SK-N-SH (cell line): Measurements from ENCODE around the gene BCAS4. TPM values are rescaled to one million over a fixed set of nuclear protein-coding genes. Genes with fewer than 3 reads are reported as not detected.
"Not testable (repeated sequence)": the region's sequence is repeated elsewhere in the genome, so short reads cannot be mapped to it uniquely, and the experiment has no call there.

Experiments
- CTCF ChIA-PET: fragments of 300-600, 350-600 bp; formaldehyde crosslinking; extraction: SDS; loops from one replicate; lab custom pipeline; 2021; lab: Yijun Ruan, JAX
- POLR2A ChIA-PET: fragments of 350-600 bp; sonication (Branson Sonifier 250); formaldehyde crosslinking; extraction: SDS; loops from one replicate; lab custom pipeline; 2020; ENCODE audit warnings: antibody characterized with exemption, inconsistent platforms; lab: Yijun Ruan, JAX
- DNase-seq: peaks from one replicate; pipeline ENCODE4 v3.0.0; 2012
- H2AFZ ChIP-seq: fragments of 200-600 bp; sonication (generic); 2 replicates; pipeline ENCODE4 v1.8.1; 2016; ENCODE audit warnings: antibody characterized with exemption, mild to moderate bottlenecking, low read depth
- H3F3A ChIP-seq: fragments of 200-600 bp; sonication (generic); replicated peaks from 2 replicates; pipeline ENCODE3; 2016; ENCODE audit warnings: antibody characterized with exemption, mild to moderate bottlenecking; ENCODE audit not compliant: insufficient read depth
- H3K27ac ChIP-seq, 2 experiments: fragments of 200-500 bp in 1 of 2; fragments of 200-600 bp in 1 of 2; sonication (Bioruptor generic) in 1 of 2; sonication (generic), shearing (Covaris generic) in 1 of 2; 2 replicates each; pipeline versions ENCODE4 v1.5.1 to v1.6.1; 2014 to 2016; ENCODE audit warnings: low read depth in 2 of 2, inconsistent platforms in 1 of 2, low read length in 1 of 2, mild to moderate bottlenecking in 1 of 2, mixed read lengths in 1 of 2
- H3K27me3 ChIP-seq: fragments of 200-600 bp; sonication (generic), shearing (Covaris generic); 2 replicates; pipeline ENCODE4 v1.6.1; 2016; ENCODE audit warnings: mixed run types; ENCODE audit not compliant: insufficient read depth
- H3K36me3 ChIP-seq, 2 experiments: fragments of 200-500 bp in 1 of 2; fragments of 200-600 bp in 1 of 2; sonication (Bioruptor generic) in 1 of 2; sonication (generic) in 1 of 2; replicated peaks in 1 of 2; 2 replicates each; pipeline versions ENCODE3 to v1.5.1; 2014 to 2016; ENCODE audit warnings: low read length in 1 of 2, mild to moderate bottlenecking in 1 of 2; ENCODE audit not compliant: insufficient read depth in 2 of 2, control insufficient read depth in 1 of 2
- H3K4me1 ChIP-seq, 2 experiments: fragments of 200-500 bp in 1 of 2; fragments of 200-600 bp in 1 of 2; sonication (Bioruptor generic) in 1 of 2; sonication (generic), shearing (Covaris generic) in 1 of 2; 2 replicates each; pipeline versions ENCODE4 v1.5.1 to v1.6.1; 2014 to 2016; ENCODE audit warnings: low read depth in 1 of 2, low read length in 1 of 2, mixed run types in 1 of 2; ENCODE audit not compliant: insufficient read depth in 2 of 2, control insufficient read depth in 1 of 2
- H3K4me2 ChIP-seq: fragments of 200-600 bp; sonication (generic), shearing (Covaris generic); 2 replicates; pipeline ENCODE4 v1.6.1; 2017; ENCODE audit warnings: mixed run types
- H3K4me3 ChIP-seq, 2 experiments: fragments of 200-500 bp in 1 of 2; fragments of 200-600 bp in 1 of 2; sonication (Bioruptor generic) in 1 of 2; sonication (generic), shearing (Covaris generic) in 1 of 2; 2 replicates each; pipeline versions ENCODE4 v1.5.1 to v1.8.1; 2014 to 2016; ENCODE audit warnings: low read depth in 2 of 2, inconsistent platforms in 1 of 2, low read length in 1 of 2, mild to moderate bottlenecking in 1 of 2, mixed read lengths in 1 of 2, moderate library complexity in 1 of 2
- H3K79me2 ChIP-seq: fragments of 200-600 bp; sonication (generic); 2 replicates; pipeline ENCODE4 v1.8.1; 2017; ENCODE audit warnings: mild to moderate bottlenecking; ENCODE audit not compliant: insufficient read depth
- H3K9ac ChIP-seq: fragments of 200-600 bp; sonication (generic); 2 replicates; pipeline ENCODE4 v1.6.1; 2017; ENCODE audit warnings: mixed run types
- H3K9me2 ChIP-seq: fragments of 200-600 bp; sonication (generic); 2 replicates; pipeline ENCODE4 v1.6.1; 2017; ENCODE audit warnings: mixed run types
- H3K9me3 ChIP-seq: fragments of 200-600 bp; sonication (generic); 2 replicates; pipeline ENCODE4 v1.6.1; 2017; ENCODE audit warnings: mixed run types, mild to moderate bottlenecking, moderate library complexity
- H4K20me1 ChIP-seq: fragments of 200-600 bp; sonication (generic); 2 replicates; pipeline ENCODE4 v1.6.1; 2017; ENCODE audit warnings: mild to moderate bottlenecking, mixed run types; ENCODE audit not compliant: insufficient read depth
- JUND ChIP-seq: IDR thresholded peaks from 2 replicates; pipeline ENCODE4 v1.4.0; 2012
- MAX ChIP-seq: IDR thresholded peaks from 2 replicates; pipeline ENCODE4 v1.4.0; 2012; ENCODE audit warnings: low read depth
- MXI1 ChIP-seq: IDR thresholded peaks from 2 replicates; pipeline ENCODE4 v1.6.1; 2012; ENCODE audit warnings: mild to moderate bottlenecking, low read depth, low read length, improper control_type of control experiment
- NFIC ChIP-seq: IDR thresholded peaks from 2 replicates; pipeline ENCODE4 v1.4.0; 2012; ENCODE audit warnings: borderline replicate concordance
- RAD21 ChIP-seq: IDR thresholded peaks from 2 replicates; pipeline ENCODE4 v1.6.1; 2012; ENCODE audit warnings: mild to moderate bottlenecking, low read length
- RFX5 ChIP-seq: IDR thresholded peaks from 2 replicates; pipeline ENCODE4 v1.6.1; 2012; ENCODE audit warnings: mild to moderate bottlenecking, improper control_type of control experiment, low read length
- USF1 ChIP-seq: IDR thresholded peaks from 2 replicates; pipeline ENCODE4 v1.4.0; 2012; ENCODE audit warnings: low read depth, borderline replicate concordance
- YY1 ChIP-seq: IDR thresholded peaks from 2 replicates; pipeline ENCODE4 v1.4.0; 2012; ENCODE audit warnings: low read depth, mild to moderate bottlenecking
- ZBTB33 ChIP-seq: IDR thresholded peaks from 2 replicates; pipeline ENCODE4 v1.4.0; 2012; ENCODE audit warnings: low read depth, borderline replicate concordance
- WGBS: methylation state at CpG from one replicate; pipeline ENCODE4 v1.1.6; 2017; ENCODE audit warnings: low lambda C conversion rate; 5-methylcytosine and 5-hydroxymethylcytosine counted together
- polyA plus RNA-seq, 3 experiments: library from polyadenylated mRNA; depleted of rRNA; stranded (reverse); fragments of >200 nt; gene quantifications; 2 replicates each; pipeline ENCODE4 v1.2.3, GENCODE V29; 2012

BCAS4 gene
- polyA plus RNA-seq, 1 of the 3 experiments (the other 2 are of a cell fraction): 43.8 TPM

GRCh38 chr20:50799890-50800550 is 5.2 kb downstream of the BCAS4 start:
- Histone ChIP-seq H3F3A (no peaks in the 10 kb centered on the region), H3K9ac (no peak overlapping the region), H2AFZ (no peak overlapping the region), H3K27ac (no peak overlapping the region), H3K9me3 (no peaks in the 10 kb centered on the region), H3K9me2 (no peaks in the 10 kb centered on the region), H3K4me2 (no peak overlapping the region), H3K4me3 (no peak overlapping the region), H3K27me3 (no peaks in the 10 kb centered on the region), H3K36me3 (no peaks in the 10 kb centered on the region), H3K4me1 (peaks cover 0 to 2% of the 10 kb centered on the region in 2 experiments; a peak in 2 of 4 replicates), H3K79me2 (peaks cover 24% of the 10 kb centered on the region), H4K20me1 (no peaks in the 10 kb centered on the region)
- no peak for DNase-seq
- CTCF ChIA-PET: interaction anchor here (0.5 to 1.6 kb wide), 5 partner anchors 9 to 131 kb away, joined by 3 to 7 read pairs (median 3); partner anchors contain the start of gene ADNP
- no peak for TF ChIP-seq MXI1
- WGBS: 94% methylated on average over 8 of the region's 8 CpGs
- POLR2A ChIA-PET: no interaction called here

GRCh38 chr20:50800986-50801746 is 6.3 kb downstream of the BCAS4 start:
- H3F3A ChIP-seq, H3K9me2 ChIP-seq, H3K4me2 ChIP-seq, H4K20me1 ChIP-seq, H3K9ac ChIP-seq, CTCF ChIA-PET, POLR2A ChIA-PET, H3K27me3 ChIP-seq, H3K9me3 ChIP-seq, H3K4me1 ChIP-seq, H3K4me3 ChIP-seq, H2AFZ ChIP-seq, DNase-seq, H3K36me3 ChIP-seq, H3K27ac ChIP-seq: not testable (repeated sequence)
- H3K79me2 ChIP-seq: peaks cover 19% of the 10 kb centered on the region
- WGBS: 90% methylated on average over 13 of the region's 13 CpGs

GRCh38 chr20:50801747-50802125 is 6.9 kb downstream of the BCAS4 start:
- no peaks in the 10 kb centered on the region for H3K36me3 ChIP-seq
- H2AFZ ChIP-seq: no peak overlapping the region
- H3K4me2 ChIP-seq: no peak overlapping the region
- TF ChIP-seq YY1 (no peak), RAD21 (no peak), ZBTB33 (no peak), MXI1 (no peak), RFX5 (no peak), USF1 (no peak), JUND (no peak), NFIC (no peak), MAX (no peak)
- POLR2A ChIA-PET: no interaction called here
- no peaks in the 10 kb centered on the region for H3K9me2 ChIP-seq
- H3K4me3 ChIP-seq: no peak overlapping the region
- no peaks in the 10 kb centered on the region for H3F3A ChIP-seq
- WGBS: 91% methylated on average over 5 of the region's 5 CpGs
- H3K9me3 ChIP-seq: no peaks in the 10 kb centered on the region
- H3K27me3 ChIP-seq: no peaks in the 10 kb centered on the region
- no peak for DNase-seq
- H3K4me1 ChIP-seq: no peaks in the 10 kb centered on the region
- H3K79me2 ChIP-seq: peaks cover 16% of the 10 kb centered on the region
- no peak overlapping the region for H3K9ac ChIP-seq
- CTCF ChIA-PET: interaction anchor here (1.3 kb wide), 1 partner anchor 8 kb away, joined by 3 read pairs; no protein-coding TSS in a partner anchor
- H3K27ac ChIP-seq: no peak overlapping the region
- H4K20me1 ChIP-seq: no peaks in the 10 kb centered on the region
